GM23338 (cell line): ENCODE measurements around the gene TBC1D17. TPM values are rescaled to one million over a fixed set of nuclear protein-coding genes. Genes with fewer than 3 reads are reported as not detected.

Experiments
- ATAC-seq: fragments of 200-7000 bp; cut with Tn5 transposase; 3 replicates; pipeline ENCODE4 v1.9.1; 2020
- DNase-seq: peaks from one replicate; pipeline ENCODE4 v3.0.0-alpha.2; 2015; ENCODE audit warnings: low spot score
- H2AFZ ChIP-seq: fragments of 200-600 bp; sonication (generic); 2 replicates; pipeline ENCODE4 v1.8.0; 2016; ENCODE audit warnings: antibody characterized with exemption, mild to moderate bottlenecking, moderate library complexity
- H3F3A ChIP-seq: fragments of 200-600 bp; sonication (generic); replicated peaks from 2 replicates; pipeline ENCODE4 v1.8.0; 2017; ENCODE audit warnings: antibody characterized with exemption, mixed run types, low read depth
- H3K27ac ChIP-seq: fragments of 200-600 bp; sonication (generic); 2 replicates; pipeline ENCODE4 v1.6.1; 2016; ENCODE audit warnings: low read depth
- H3K27me3 ChIP-seq: fragments of 200-600 bp; sonication (generic); 2 replicates; pipeline ENCODE4 v1.8.0; 2016; ENCODE audit warnings: mild to moderate bottlenecking, mixed run types, moderate library complexity; ENCODE audit not compliant: insufficient read depth
- H3K36me3 ChIP-seq: fragments of 200-600 bp; sonication (generic); 2 replicates; pipeline ENCODE4 v1.8.0; 2016; ENCODE audit warnings: mild to moderate bottlenecking; ENCODE audit not compliant: insufficient read depth
- H3K4me1 ChIP-seq: fragments of 200-600 bp; sonication (generic); 2 replicates; pipeline ENCODE4 v1.8.0; 2016; ENCODE audit warnings: mild to moderate bottlenecking, moderate library complexity; ENCODE audit not compliant: insufficient read depth
- H3K4me2 ChIP-seq: fragments of 200-600 bp; sonication (generic); 2 replicates; pipeline ENCODE4 v1.7.1; 2017; ENCODE audit warnings: mixed run types
- H3K4me3 ChIP-seq: fragments of 200-600 bp; sonication (generic); 2 replicates; pipeline ENCODE4 v1.6.1; 2016; ENCODE audit warnings: mixed run types
- H3K79me2 ChIP-seq: fragments of 200-600 bp; sonication (generic); replicated peaks from 2 replicates; pipeline ENCODE4 v1.8.0; 2017; ENCODE audit warnings: mild to moderate bottlenecking; ENCODE audit not compliant: insufficient read depth
- H3K9me2 ChIP-seq: fragments of 200-600 bp; sonication (generic); 2 replicates; pipeline ENCODE4 v1.8.0; 2017; ENCODE audit not compliant: insufficient read depth
- H4K20me1 ChIP-seq: fragments of 200-600 bp; sonication (generic); replicated peaks from 2 replicates; pipeline ENCODE4 v1.8.0; 2017; ENCODE audit warnings: mild to moderate bottlenecking; ENCODE audit not compliant: insufficient read depth
- H3K27ac Mint-ChIP-seq: 2 replicates; pipeline ENCODE4 v1.8.0; 2020; ENCODE audit warnings: inconsistent platforms, mild to moderate bottlenecking, moderate library complexity, mixed read lengths
- H3K27me3 Mint-ChIP-seq: 3 replicates; pipeline ENCODE4 v1.8.0; 2022; ENCODE audit warnings: low read depth, mild to moderate bottlenecking, moderate library complexity, mixed read lengths, inconsistent platforms; ENCODE audit not compliant: insufficient read depth, poor library complexity
- H3K36me3 Mint-ChIP-seq: 3 replicates; pipeline ENCODE4 v1.8.0; 2021; ENCODE audit warnings: low read depth, mild to moderate bottlenecking, inconsistent platforms, moderate library complexity, mixed read lengths
- H3K4me1 Mint-ChIP-seq: 3 replicates; pipeline ENCODE4 v1.8.0; 2020; ENCODE audit warnings: mild to moderate bottlenecking, inconsistent platforms, mixed read lengths
- H3K4me3 Mint-ChIP-seq: 3 replicates; pipeline ENCODE4 v1.8.0; 2021; ENCODE audit warnings: moderate library complexity, mild to moderate bottlenecking, inconsistent platforms, mixed read lengths
- H3K9me3 Mint-ChIP-seq: 3 replicates; pipeline ENCODE4 v1.8.0; 2020; ENCODE audit warnings: moderate library complexity, mild to moderate bottlenecking, inconsistent platforms, mixed read lengths
- CREB1 ChIP-seq: fragments of 250-450 bp; sonication (Bioruptor Pico); IDR thresholded peaks from 2 replicates; pipeline ENCODE4 v1.5.0; 2020; ENCODE audit warnings: low read depth, mild to moderate bottlenecking, moderate library complexity
- EZH2 ChIP-seq: fragments of 200-600 bp; sonication (generic); IDR thresholded peaks from one replicate; pipeline ENCODE4 v1.8.0; 2017; ENCODE audit warnings: antibody characterized with exemption, mild to moderate bottlenecking, low read depth; ENCODE audit not compliant: unreplicated experiment
- EZH2phosphoT487 ChIP-seq: fragments of 200-600 bp; sonication (generic); IDR thresholded peaks from one replicate; pipeline ENCODE4 v1.8.1; 2018; ENCODE audit warnings: antibody characterized with exemption; ENCODE audit not compliant: unreplicated experiment
- POLR2AphosphoS5 ChIP-seq: IDR thresholded peaks from 2 replicates; pipeline ENCODE4 v1.6.1; 2016; ENCODE audit warnings: antibody characterized with exemption, low read depth
- STAT1 ChIP-seq: IDR thresholded peaks from one replicate; pipeline ENCODE4 v1.6.1; 2016; ENCODE audit warnings: antibody characterized with exemption; ENCODE audit not compliant: unreplicated experiment
- ZNF331 ChIP-seq: fragments of 250-450 bp; sonication (Bioruptor Pico); IDR thresholded peaks from 2 replicates; pipeline ENCODE4 v1.5.0; 2020; ENCODE audit warnings: low read depth, mild to moderate bottlenecking, moderate library complexity
- polyA plus RNA-seq: library from polyadenylated mRNA; unstranded; fragments of >200 nt; fragmentation: Nextera tagmentation; extraction: Ambion mirVana; gene quantifications from 2 replicates; pipeline ENCODE4 v1.2.1, GENCODE V29; 2016
- total RNA-seq: library from RNA; depleted of rRNA; stranded (reverse); fragments of >200 nt; shearing (Covaris generic); gene quantifications from 2 replicates; pipeline ENCODE4 v1.2.3, GENCODE V29; 2014
- TF ChIP-seq, protein P1 (sequence below): fragments of 250-450 bp; sonication (Bioruptor Pico); IDR thresholded peaks from 2 replicates; pipeline ENCODE4 v1.5.0; 2020; ENCODE audit warnings: mild to moderate bottlenecking, moderate library complexity
- TF ChIP-seq, protein P2 (sequence below): IDR thresholded peaks from 2 replicates; pipeline ENCODE4 v1.6.1; 2016; ENCODE audit warnings: antibody characterized with exemption
- TF ChIP-seq, protein P3 (sequence below), 2 experiments: fragments of 200-600 bp in 1 of 2; sonication (generic) in 1 of 2; conservative IDR thresholded peaks; 2 replicates each; pipeline versions ENCODE4 v1.5.1 to v1.6.1; 2016 to 2017; ENCODE audit warnings: antibody characterized with exemption in 2 of 2, low read depth in 2 of 2, mild to moderate bottlenecking in 2 of 2, moderate library complexity in 1 of 2
- TF ChIP-seq, protein P4 (sequence below): IDR thresholded peaks from one replicate; pipeline ENCODE4 v1.6.1; 2018; ENCODE audit warnings: antibody characterized with exemption; ENCODE audit not compliant: unreplicated experiment

The TBC1D17 gene
- total and polyA plus RNA-seq, 2 experiments from 2014 or later: 19.3 to 43.1 TPM

DNA sequence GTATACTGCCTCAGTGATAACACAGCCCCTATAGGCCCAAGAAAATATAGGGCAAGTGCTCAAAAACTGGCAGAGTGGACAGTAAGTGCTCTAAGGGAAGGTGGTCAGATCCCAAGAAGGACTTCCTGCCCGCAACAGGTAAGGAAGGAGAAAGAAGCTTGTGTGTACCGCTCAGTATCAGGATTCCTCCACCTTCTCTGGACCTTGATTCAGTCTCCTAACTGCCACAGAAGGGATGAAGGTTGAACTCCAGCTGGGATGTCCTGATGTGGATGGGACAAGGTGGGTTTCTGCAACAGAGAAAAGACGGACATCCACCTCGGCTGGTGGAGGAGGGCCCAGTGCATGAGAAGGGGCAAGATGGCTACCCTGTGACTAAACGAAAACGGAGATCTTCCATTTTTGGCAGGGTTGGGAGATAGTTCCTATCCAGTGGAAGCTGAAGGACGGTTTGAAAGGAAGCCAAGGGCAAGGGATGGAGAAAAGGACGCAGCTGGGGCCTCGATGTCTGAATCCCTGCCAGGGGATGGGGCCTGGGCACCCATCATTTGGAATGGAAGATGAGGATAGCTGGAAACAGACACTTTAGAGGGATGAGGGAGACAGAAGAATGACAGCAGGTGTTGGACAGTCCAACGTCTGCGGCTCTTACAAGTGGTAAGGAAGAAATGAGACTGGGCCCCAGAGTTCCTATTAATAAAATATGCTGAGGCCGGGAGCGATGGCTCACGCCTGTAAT is 50.2 kb downstream of the TBC1D17 start:
- H3K4me3 ChIP-seq: peak overlapping the region; percentile 99
- H4K20me1 ChIP-seq: peaks cover 36% of the 10 kb centered on the region
- H3K79me2 ChIP-seq: peaks cover 70% of the 10 kb centered on the region
- TF ChIP-seq ZNF331: no peak
- TF ChIP-seq, protein P1, sequence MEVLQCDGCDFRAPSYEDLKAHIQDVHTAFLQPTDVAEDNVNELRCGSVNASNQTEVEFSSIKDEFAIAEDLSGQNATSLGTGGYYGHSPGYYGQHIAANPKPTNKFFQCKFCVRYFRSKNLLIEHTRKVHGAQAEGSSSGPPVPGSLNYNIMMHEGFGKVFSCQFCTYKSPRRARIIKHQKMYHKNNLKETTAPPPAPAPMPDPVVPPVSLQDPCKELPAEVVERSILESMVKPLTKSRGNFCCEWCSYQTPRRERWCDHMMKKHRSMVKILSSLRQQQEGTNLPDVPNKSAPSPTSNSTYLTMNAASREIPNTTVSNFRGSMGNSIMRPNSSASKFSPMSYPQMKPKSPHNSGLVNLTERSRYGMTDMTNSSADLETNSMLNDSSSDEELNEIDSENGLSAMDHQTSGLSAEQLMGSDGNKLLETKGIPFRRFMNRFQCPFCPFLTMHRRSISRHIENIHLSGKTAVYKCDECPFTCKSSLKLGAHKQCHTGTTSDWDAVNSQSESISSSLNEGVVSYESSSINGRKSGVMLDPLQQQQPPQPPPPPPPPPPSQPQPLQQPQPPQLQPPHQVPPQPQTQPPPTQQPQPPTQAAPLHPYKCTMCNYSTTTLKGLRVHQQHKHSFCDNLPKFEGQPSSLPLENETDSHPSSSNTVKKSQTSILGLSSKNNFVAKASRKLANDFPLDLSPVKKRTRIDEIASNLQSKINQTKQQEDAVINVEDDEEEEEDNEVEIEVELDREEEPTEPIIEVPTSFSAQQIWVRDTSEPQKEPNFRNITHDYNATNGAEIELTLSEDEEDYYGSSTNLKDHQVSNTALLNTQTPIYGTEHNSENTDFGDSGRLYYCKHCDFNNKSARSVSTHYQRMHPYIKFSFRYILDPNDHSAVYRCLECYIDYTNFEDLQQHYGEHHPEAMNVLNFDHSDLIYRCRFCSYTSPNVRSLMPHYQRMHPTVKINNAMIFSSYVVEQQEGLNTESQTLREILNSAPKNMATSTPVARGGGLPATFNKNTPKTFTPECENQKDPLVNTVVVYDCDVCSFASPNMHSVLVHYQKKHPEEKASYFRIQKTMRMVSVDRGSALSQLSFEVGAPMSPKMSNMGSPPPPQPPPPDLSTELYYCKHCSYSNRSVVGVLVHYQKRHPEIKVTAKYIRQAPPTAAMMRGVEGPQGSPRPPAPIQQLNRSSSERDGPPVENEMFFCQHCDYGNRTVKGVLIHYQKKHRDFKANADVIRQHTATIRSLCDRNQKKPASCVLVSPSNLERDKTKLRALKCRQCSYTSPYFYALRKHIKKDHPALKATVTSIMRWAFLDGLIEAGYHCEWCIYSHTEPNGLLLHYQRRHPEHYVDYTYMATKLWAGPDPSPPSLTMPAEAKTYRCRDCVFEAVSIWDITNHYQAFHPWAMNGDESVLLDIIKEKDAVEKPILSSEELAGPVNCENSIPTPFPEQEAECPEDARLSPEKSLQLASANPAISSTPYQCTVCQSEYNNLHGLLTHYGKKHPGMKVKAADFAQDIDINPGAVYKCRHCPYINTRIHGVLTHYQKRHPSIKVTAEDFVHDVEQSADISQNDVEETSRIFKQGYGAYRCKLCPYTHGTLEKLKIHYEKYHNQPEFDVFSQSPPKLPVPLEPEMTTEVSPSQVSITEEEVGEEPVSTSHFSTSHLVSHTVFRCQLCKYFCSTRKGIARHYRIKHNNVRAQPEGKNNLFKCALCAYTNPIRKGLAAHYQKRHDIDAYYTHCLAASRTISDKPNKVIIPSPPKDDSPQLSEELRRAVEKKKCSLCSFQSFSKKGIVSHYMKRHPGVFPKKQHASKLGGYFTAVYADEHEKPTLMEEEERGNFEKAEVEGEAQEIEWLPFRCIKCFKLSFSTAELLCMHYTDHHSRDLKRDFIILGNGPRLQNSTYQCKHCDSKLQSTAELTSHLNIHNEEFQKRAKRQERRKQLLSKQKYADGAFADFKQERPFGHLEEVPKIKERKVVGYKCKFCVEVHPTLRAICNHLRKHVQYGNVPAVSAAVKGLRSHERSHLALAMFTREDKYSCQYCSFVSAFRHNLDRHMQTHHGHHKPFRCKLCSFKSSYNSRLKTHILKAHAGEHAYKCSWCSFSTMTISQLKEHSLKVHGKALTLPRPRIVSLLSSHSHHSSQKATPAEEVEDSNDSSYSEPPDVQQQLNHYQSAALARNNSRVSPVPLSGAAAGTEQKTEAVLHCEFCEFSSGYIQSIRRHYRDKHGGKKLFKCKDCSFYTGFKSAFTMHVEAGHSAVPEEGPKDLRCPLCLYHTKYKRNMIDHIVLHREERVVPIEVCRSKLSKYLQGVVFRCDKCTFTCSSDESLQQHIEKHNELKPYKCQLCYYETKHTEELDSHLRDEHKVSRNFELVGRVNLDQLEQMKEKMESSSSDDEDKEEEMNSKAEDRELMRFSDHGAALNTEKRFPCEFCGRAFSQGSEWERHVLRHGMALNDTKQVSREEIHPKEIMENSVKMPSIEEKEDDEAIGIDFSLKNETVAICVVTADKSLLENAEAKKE (CRISPR knock-in tag): no peak
- no peak for TF ChIP-seq CREB1
- TF ChIP-seq EZH2phosphoT487: no peak
- no peak for TF ChIP-seq EZH2
- TF ChIP-seq, protein P2, sequence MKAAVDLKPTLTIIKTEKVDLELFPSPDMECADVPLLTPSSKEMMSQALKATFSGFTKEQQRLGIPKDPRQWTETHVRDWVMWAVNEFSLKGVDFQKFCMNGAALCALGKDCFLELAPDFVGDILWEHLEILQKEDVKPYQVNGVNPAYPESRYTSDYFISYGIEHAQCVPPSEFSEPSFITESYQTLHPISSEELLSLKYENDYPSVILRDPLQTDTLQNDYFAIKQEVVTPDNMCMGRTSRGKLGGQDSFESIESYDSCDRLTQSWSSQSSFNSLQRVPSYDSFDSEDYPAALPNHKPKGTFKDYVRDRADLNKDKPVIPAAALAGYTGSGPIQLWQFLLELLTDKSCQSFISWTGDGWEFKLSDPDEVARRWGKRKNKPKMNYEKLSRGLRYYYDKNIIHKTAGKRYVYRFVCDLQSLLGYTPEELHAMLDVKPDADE: no peak
- TF ChIP-seq, protein P3, sequence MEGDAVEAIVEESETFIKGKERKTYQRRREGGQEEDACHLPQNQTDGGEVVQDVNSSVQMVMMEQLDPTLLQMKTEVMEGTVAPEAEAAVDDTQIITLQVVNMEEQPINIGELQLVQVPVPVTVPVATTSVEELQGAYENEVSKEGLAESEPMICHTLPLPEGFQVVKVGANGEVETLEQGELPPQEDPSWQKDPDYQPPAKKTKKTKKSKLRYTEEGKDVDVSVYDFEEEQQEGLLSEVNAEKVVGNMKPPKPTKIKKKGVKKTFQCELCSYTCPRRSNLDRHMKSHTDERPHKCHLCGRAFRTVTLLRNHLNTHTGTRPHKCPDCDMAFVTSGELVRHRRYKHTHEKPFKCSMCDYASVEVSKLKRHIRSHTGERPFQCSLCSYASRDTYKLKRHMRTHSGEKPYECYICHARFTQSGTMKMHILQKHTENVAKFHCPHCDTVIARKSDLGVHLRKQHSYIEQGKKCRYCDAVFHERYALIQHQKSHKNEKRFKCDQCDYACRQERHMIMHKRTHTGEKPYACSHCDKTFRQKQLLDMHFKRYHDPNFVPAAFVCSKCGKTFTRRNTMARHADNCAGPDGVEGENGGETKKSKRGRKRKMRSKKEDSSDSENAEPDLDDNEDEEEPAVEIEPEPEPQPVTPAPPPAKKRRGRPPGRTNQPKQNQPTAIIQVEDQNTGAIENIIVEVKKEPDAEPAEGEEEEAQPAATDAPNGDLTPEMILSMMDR (conservative IDR thresholded peaks at IDR 0.05; ENCODE audit: low read depth in 2 of 2): no peak
- TF ChIP-seq STAT1: no peak
- TF ChIP-seq, protein P4, sequence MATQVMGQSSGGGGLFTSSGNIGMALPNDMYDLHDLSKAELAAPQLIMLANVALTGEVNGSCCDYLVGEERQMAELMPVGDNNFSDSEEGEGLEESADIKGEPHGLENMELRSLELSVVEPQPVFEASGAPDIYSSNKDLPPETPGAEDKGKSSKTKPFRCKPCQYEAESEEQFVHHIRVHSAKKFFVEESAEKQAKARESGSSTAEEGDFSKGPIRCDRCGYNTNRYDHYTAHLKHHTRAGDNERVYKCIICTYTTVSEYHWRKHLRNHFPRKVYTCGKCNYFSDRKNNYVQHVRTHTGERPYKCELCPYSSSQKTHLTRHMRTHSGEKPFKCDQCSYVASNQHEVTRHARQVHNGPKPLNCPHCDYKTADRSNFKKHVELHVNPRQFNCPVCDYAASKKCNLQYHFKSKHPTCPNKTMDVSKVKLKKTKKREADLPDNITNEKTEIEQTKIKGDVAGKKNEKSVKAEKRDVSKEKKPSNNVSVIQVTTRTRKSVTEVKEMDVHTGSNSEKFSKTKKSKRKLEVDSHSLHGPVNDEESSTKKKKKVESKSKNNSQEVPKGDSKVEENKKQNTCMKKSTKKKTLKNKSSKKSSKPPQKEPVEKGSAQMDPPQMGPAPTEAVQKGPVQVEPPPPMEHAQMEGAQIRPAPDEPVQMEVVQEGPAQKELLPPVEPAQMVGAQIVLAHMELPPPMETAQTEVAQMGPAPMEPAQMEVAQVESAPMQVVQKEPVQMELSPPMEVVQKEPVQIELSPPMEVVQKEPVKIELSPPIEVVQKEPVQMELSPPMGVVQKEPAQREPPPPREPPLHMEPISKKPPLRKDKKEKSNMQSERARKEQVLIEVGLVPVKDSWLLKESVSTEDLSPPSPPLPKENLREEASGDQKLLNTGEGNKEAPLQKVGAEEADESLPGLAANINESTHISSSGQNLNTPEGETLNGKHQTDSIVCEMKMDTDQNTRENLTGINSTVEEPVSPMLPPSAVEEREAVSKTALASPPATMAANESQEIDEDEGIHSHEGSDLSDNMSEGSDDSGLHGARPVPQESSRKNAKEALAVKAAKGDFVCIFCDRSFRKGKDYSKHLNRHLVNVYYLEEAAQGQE: no peak
- no peak for TF ChIP-seq POLR2AphosphoS5
- peak overlapping the region; percentile 93 for H3K4me3 Mint-ChIP-seq
- H3K36me3 ChIP-seq: peaks cover 17% of the 10 kb centered on the region
- H3K27me3 ChIP-seq: no peaks in the 10 kb centered on the region
- peaks cover 30% of the 10 kb centered on the region for H3K27me3 Mint-ChIP-seq
- H2AFZ ChIP-seq: no peak overlapping the region
- peak overlapping the region; percentile 100 for H3K4me2 ChIP-seq
- peaks cover 41% of the 10 kb centered on the region for H3K4me1 Mint-ChIP-seq
- peaks cover 86% of the 10 kb centered on the region for H3K36me3 Mint-ChIP-seq
- peaks cover 14% of the 10 kb centered on the region for H3K9me3 Mint-ChIP-seq
- peaks cover 4% of the 10 kb centered on the region for H3F3A ChIP-seq
- no peaks in the 10 kb centered on the region for H3K9me2 ChIP-seq
- ATAC-seq: no peak
- peak overlapping the region; percentile 89 for H3K27ac Mint-ChIP-seq
- H3K4me1 ChIP-seq: peaks cover 10% of the 10 kb centered on the region
- no peak overlapping the region for H3K27ac ChIP-seq
- DNase-seq: no peak
